Peyer's patch (tissue), 4 donors: ENCODE results near the gene CADM1.

Source experiments
- CTCF ChIP-seq, 6 experiments: fragments of 450-650 bp in 4 of 6; fragments of 200-600 bp in 2 of 6; sonication (generic) in 1 of 6; IDR thresholded peaks; one replicate each; pipeline ENCODE4 v1.5.1; 2017 to 2019; ENCODE audit warnings: antibody characterized with exemption in 6 of 6, mild to moderate bottlenecking in 3 of 6, moderate library complexity in 1 of 6
- POLR2A ChIP-seq, 2 donors: fragments of 450-650 bp; IDR thresholded peaks; one replicate each; pipeline ENCODE4 v1.5.1; 2017; ENCODE audit warnings: antibody characterized with exemption in 2 of 2, mild to moderate bottlenecking in 2 of 2, moderate library complexity in 2 of 2

- TF ChIP-seq CTCF (IDR thresholded peaks at IDR 0.05) (no peak), POLR2A (IDR thresholded peaks at IDR 0.05) (no peak)
Observed at GRCh38 chr11:115421992-115422689, 82.1 kb downstream of the CADM1 start.
